IMR-90 (cell line): ENCODE results near the gene MYT1. TPM values are rescaled to one million over a fixed set of nuclear protein-coding genes. Genes with fewer than 3 reads are reported as not detected.

Experiments used
- ATAC-seq: fragments of 200-7000 bp; cut with Tn5 transposase; 2 replicates; pipeline ENCODE4 v1.9.1; 2020; ENCODE audit warnings: low read depth, mild to moderate bottlenecking, moderate library complexity
- BruUV-seq: library from RNA; stranded (reverse); fragments of 400-500 nt; replicated peaks from 2 replicates; lab custom pipeline; 2021; lab: Mats Ljungman, UMichigan
- CTCF ChIA-PET: fragments of 300-600 bp; formaldehyde crosslinking; extraction: SDS; loops from one replicate; lab custom pipeline; 2021; ENCODE audit warnings: antibody characterized with exemption; lab: Yijun Ruan, JAX
- POLR2A ChIA-PET: fragments of 300-600 bp; sonication (Branson Sonifier 250); formaldehyde crosslinking; loops from one replicate; lab custom pipeline; 2022; ENCODE audit warnings: antibody characterized with exemption; ENCODE audit not compliant: unreplicated experiment; lab: Charles Lee
- DNase-seq: peaks from one replicate; pipeline ENCODE4 v3.0.0; 2013
- H2AFZ ChIP-seq: replicated peaks from 2 replicates; pipeline ENCODE3; 2013; ENCODE audit warnings: low read length, mild to moderate bottlenecking; ENCODE audit not compliant: poor library complexity
- H2AK5ac ChIP-seq: 2 replicates; pipeline ENCODE4 v1.6.1; 2013; ENCODE audit warnings: low read depth, low read length, inconsistent platforms
- H2AK9ac ChIP-seq: replicated peaks from 2 replicates; pipeline ENCODE3; 2013; ENCODE audit warnings: mild to moderate bottlenecking, low read depth, low read length, moderate library complexity; ENCODE audit not compliant: poor library complexity
- H2BK120ac ChIP-seq: 2 replicates; pipeline ENCODE4 v1.6.1; 2013; ENCODE audit warnings: low read depth, low read length, inconsistent platforms
- H2BK15ac ChIP-seq: 3 replicates; pipeline ENCODE4 v1.6.1; 2013; ENCODE audit warnings: low read depth, low read length, inconsistent platforms
- H2BK20ac ChIP-seq: 2 replicates; pipeline ENCODE4 v1.6.1; 2013; ENCODE audit warnings: low read depth, mild to moderate bottlenecking, inconsistent platforms, low read length, moderate library complexity
- H2BK5ac ChIP-seq: 2 replicates; pipeline ENCODE4 v1.6.1; 2013; ENCODE audit warnings: mild to moderate bottlenecking, low read depth, low read length, inconsistent platforms; ENCODE audit not compliant: poor library complexity, severe bottlenecking
- H3K14ac ChIP-seq: replicated peaks from 2 replicates; pipeline ENCODE4 v1.6.1; 2013; ENCODE audit warnings: low read depth, low read length, inconsistent platforms
- H3K18ac ChIP-seq: 2 replicates; pipeline ENCODE4 v1.6.1; 2013; ENCODE audit warnings: low read depth, low read length, control low read depth
- H3K23ac ChIP-seq: 2 replicates; pipeline ENCODE4 v1.6.1; 2013; ENCODE audit warnings: low read depth, low read length, inconsistent platforms
- H3K27ac ChIP-seq: 2 replicates; pipeline ENCODE4 v1.5.1; 2013; ENCODE audit warnings: mild to moderate bottlenecking, control low read depth, low read length; ENCODE audit not compliant: insufficient read depth
- H3K27me3 ChIP-seq: 2 replicates; pipeline ENCODE4 v1.6.1; 2013; ENCODE audit warnings: low read length; ENCODE audit not compliant: control insufficient read depth, insufficient read depth
- H3K36me3 ChIP-seq: 2 replicates; pipeline ENCODE4 v1.6.1; 2013; ENCODE audit warnings: low read length, mixed read lengths; ENCODE audit not compliant: control insufficient read depth, insufficient read depth
- H3K4ac ChIP-seq: 2 replicates; pipeline ENCODE4 v1.6.1; 2013; ENCODE audit warnings: low read depth, low read length, inconsistent platforms
- H3K4me1 ChIP-seq: 2 replicates; pipeline ENCODE4 v1.6.1; 2013; ENCODE audit warnings: low read length, mixed read lengths; ENCODE audit not compliant: control insufficient read depth, insufficient read depth
- H3K4me2 ChIP-seq: 2 replicates; pipeline ENCODE4 v1.6.1; 2013; ENCODE audit warnings: low read depth, mild to moderate bottlenecking, control low read depth, low read length, moderate library complexity
- H3K4me3 ChIP-seq: 2 replicates; pipeline ENCODE4 v1.5.1; 2013; ENCODE audit warnings: low read depth, mild to moderate bottlenecking, control low read depth, low read length, moderate library complexity; ENCODE audit not compliant: insufficient read depth
- H3K56ac ChIP-seq: 2 replicates; pipeline ENCODE4 v1.6.1; 2013; ENCODE audit warnings: low read length, inconsistent platforms; ENCODE audit not compliant: insufficient read depth; ENCODE audit errors: extremely low read depth
- H3K79me1 ChIP-seq, 2 experiments: 2 replicates each; pipeline ENCODE4 v1.6.1; 2013; ENCODE audit warnings: low read length in 2 of 2, inconsistent platforms in 1 of 2, low read depth in 1 of 2
- H3K9ac ChIP-seq: 2 replicates; pipeline ENCODE4 v1.6.1; 2013; ENCODE audit warnings: low read depth, low read length, control low read depth
- H3K9me1 ChIP-seq: 2 replicates; pipeline ENCODE4 v1.6.1; 2013; ENCODE audit warnings: low read length, inconsistent platforms; ENCODE audit not compliant: insufficient read depth
- H3K9me3 ChIP-seq: 2 replicates; pipeline ENCODE4 v1.6.1; 2013; ENCODE audit warnings: low read length; ENCODE audit not compliant: control insufficient read depth, insufficient read depth
- H4K20me1 ChIP-seq: 2 replicates; pipeline ENCODE4 v1.6.1; 2013; ENCODE audit warnings: low read length, inconsistent platforms; ENCODE audit not compliant: insufficient read depth
- H4K5ac ChIP-seq: 2 replicates; pipeline ENCODE4 v1.6.1; 2013; ENCODE audit warnings: mild to moderate bottlenecking, low read depth, low read length, control low read depth
- H4K8ac ChIP-seq, 2 experiments: 2 replicates each; pipeline ENCODE4 v1.6.1; 2013; ENCODE audit warnings: low read depth in 2 of 2, low read length in 2 of 2, control low read depth in 1 of 2, inconsistent platforms in 1 of 2
- H4K91ac ChIP-seq: 2 replicates; pipeline ENCODE4 v1.6.1; 2013; ENCODE audit warnings: low read depth, low read length, inconsistent platforms; ENCODE audit not compliant: insufficient read depth
- BHLHE40 ChIP-seq: fragments of 150-350 bp; IDR thresholded peaks from 2 replicates; pipeline ENCODE4 v1.6.1; 2016; ENCODE audit warnings: mild to moderate bottlenecking, low read depth, low read length
- CEBPB ChIP-seq: IDR thresholded peaks from 2 replicates; pipeline ENCODE4 v1.6.1; 2012; ENCODE audit warnings: low read depth, low read length, improper control_type of control experiment
- CHD1 ChIP-seq: IDR thresholded peaks from 2 replicates; pipeline ENCODE4 v1.6.1; 2012; ENCODE audit warnings: low read depth, low read length, improper control_type of control experiment
- CTCF ChIP-seq: conservative IDR thresholded peaks from 2 replicates; pipeline ENCODE4 v1.5.1; 2012; ENCODE audit warnings: mild to moderate bottlenecking, low read depth, low read length, improper control_type of control experiment
- FOS ChIP-seq: fragments of 150-350 bp; IDR thresholded peaks from 2 replicates; pipeline ENCODE4 v1.6.1; 2016; ENCODE audit warnings: low read depth, low read length
- MAFK ChIP-seq: IDR thresholded peaks from 2 replicates; pipeline ENCODE4 v1.6.1; 2012; ENCODE audit warnings: low read depth, low read length, improper control_type of control experiment
- MAZ ChIP-seq: IDR thresholded peaks from 2 replicates; pipeline ENCODE4 v1.6.1; 2012; ENCODE audit warnings: low read depth, mild to moderate bottlenecking, low read length, improper control_type of control experiment, moderate library complexity, borderline replicate concordance
- MXI1 ChIP-seq: IDR thresholded peaks from 2 replicates; pipeline ENCODE4 v1.6.1; 2012; ENCODE audit warnings: low read depth, mild to moderate bottlenecking, low read length, moderate library complexity, borderline replicate concordance
- NFE2L2 ChIP-seq: fragments of 150-350 bp; IDR thresholded peaks from 2 replicates; pipeline ENCODE4 v1.6.1; 2016; ENCODE audit warnings: low read depth, mild to moderate bottlenecking, low read length
- POLR2A ChIP-seq: IDR thresholded peaks from 2 replicates; pipeline ENCODE4 v1.6.1; 2012; ENCODE audit warnings: mild to moderate bottlenecking, low read depth, low read length
- RAD21 ChIP-seq: IDR thresholded peaks from 2 replicates; pipeline ENCODE4 v1.6.1; 2012; ENCODE audit warnings: low read length, improper control_type of control experiment
- RCOR1 ChIP-seq: IDR thresholded peaks from 2 replicates; pipeline ENCODE4 v1.6.1; 2012; ENCODE audit warnings: mild to moderate bottlenecking, low read length, improper control_type of control experiment; ENCODE audit not compliant: insufficient replicate concordance
- RFX5 ChIP-seq: IDR thresholded peaks from 2 replicates; pipeline ENCODE4 v1.8.0; 2012; ENCODE audit warnings: low read depth, mild to moderate bottlenecking, low read length, moderate library complexity
- SMC3 ChIP-seq: fragments of 150-350 bp; IDR thresholded peaks from 2 replicates; pipeline ENCODE4 v1.6.1; 2016; ENCODE audit warnings: low read depth, mild to moderate bottlenecking, antibody characterized with exemption, low read length, moderate library complexity
- WGBS, 2 experiments: methylation state at CpG; one replicate each; pipeline versions ENCODE4 v1.1.5 to v1.1.7; 2013; ENCODE audit warnings: missing lambda C conversion rate in 2 of 2; ENCODE audit not compliant: insufficient read length in 1 of 2; ENCODE audit errors: extremely low coverage in 2 of 2; 5-methylcytosine and 5-hydroxymethylcytosine counted together
- dilution Hi-C: fragments of 300-500 bp; cut with HindIII; formaldehyde crosslinking; loops from one replicate; pipeline ENCODE4 v1.14.3; 2018; ENCODE audit warnings: low sequenced_read_pairs; ENCODE audit not compliant: unreplicated experiment
- in situ Hi-C: fragments of 300-500 bp; cut with MboI; formaldehyde crosslinking; loops from 3 replicates; pipeline ENCODE4 v1.14.3; 2019; ENCODE audit warnings: low sequenced_read_pairs, inconsistent platforms, mixed read lengths
- intact Hi-C: fragments of 100-400 bp; cut with micrococcal nuclease; formaldehyde crosslinking; loops from 2 replicates; pipeline ENCODE4 v1.10.0; 2022
- polyA plus RNA-seq, 3 experiments: library from polyadenylated mRNA; depleted of rRNA; stranded (reverse); fragments of >200 nt; gene quantifications; 2 replicates each; pipeline ENCODE4 v1.2.3, GENCODE V29; 2012; ENCODE audit warnings: low replicate concordance in 1 of 3
- total RNA-seq: library from RNA; depleted of rRNA; stranded (reverse); fragments of >200 nt; gene quantifications from 2 replicates; pipeline ENCODE4 v1.2.3, GENCODE V29; 2012
- TF ChIP-seq, protein P1 (sequence below): fragments of 150-350 bp; IDR thresholded peaks from 2 replicates; pipeline ENCODE4 v1.6.1; 2016; ENCODE audit warnings: low read depth, mild to moderate bottlenecking, low read length, moderate library complexity, borderline replicate concordance
- TF ChIP-seq, protein P2 (sequence below): fragments of 150-350 bp; IDR thresholded peaks from 2 replicates; pipeline ENCODE4 v1.6.1; 2017; ENCODE audit warnings: mild to moderate bottlenecking, antibody characterized with exemption, low read length, low read depth

Gene MYT1
- total and polyA plus RNA-seq, 2 of the 4 experiments (the other 2 are of a cell fraction) = not detected

GRCh38 chr20:64185276-64185900 is 21.1 kb downstream of the MYT1 start:
- ATAC-seq (no peak), DNase-seq (no peak)
- Histone ChIP-seq H3K23ac (no peak overlapping the region), H3K79me1 (no peaks in the 10 kb centered on the region), H4K5ac (no peak overlapping the region), H3K18ac (no peak overlapping the region), H3K4me3 (no peak overlapping the region), H3K14ac (no peak overlapping the region), H2AFZ (no peak overlapping the region), H3K27me3 (peaks cover 14% of the 10 kb centered on the region), H3K4ac (no peak overlapping the region), H3K9me3 (peaks cover 2% of the 10 kb centered on the region; the same call in 1 of the 2 replicates), H3K9me1 (no peaks in the 10 kb centered on the region), H3K27ac (no peak overlapping the region), H3K4me1 (no peaks in the 10 kb centered on the region), H3K36me3 (no peaks in the 10 kb centered on the region), H4K20me1 (no peaks in the 10 kb centered on the region), H2BK5ac (no peak overlapping the region), H2AK5ac (no peak overlapping the region), H2AK9ac (no peak overlapping the region), H2BK20ac (no peak overlapping the region), H4K8ac (no peak overlapping the region), H3K4me2 (no peak overlapping the region), H2BK120ac (no peak overlapping the region), H4K91ac (no peak overlapping the region), H2BK15ac (no peak overlapping the region), H3K9ac (no peak overlapping the region), H3K56ac (no peak overlapping the region)
- intact Hi-C loops (no loop called here), dilution Hi-C loops (no loop called here), in situ Hi-C loops (no loop called here)
- no TSS peak for BruUV-seq
- 73% methylated on average over 5 of the region's 9 CpGs; no CpG with 5 or more reads in 1 of the 2 experiments for WGBS, 2 experiments
- TF ChIP-seq MAFK = no peak
- TF ChIP-seq CTCF = no peak
- no peak for TF ChIP-seq RFX5
- TF ChIP-seq MXI1 = no peak
- no peak for TF ChIP-seq NFE2L2
- TF ChIP-seq RAD21 = no peak
- TF ChIP-seq CHD1 = no peak
- TF ChIP-seq SMC3 = no peak
- no peak for TF ChIP-seq CEBPB
- TF ChIP-seq POLR2A = no peak
- TF ChIP-seq MAZ = no peak
- TF ChIP-seq FOS = no peak
- TF ChIP-seq RCOR1 = no peak
- TF ChIP-seq, protein P1, sequence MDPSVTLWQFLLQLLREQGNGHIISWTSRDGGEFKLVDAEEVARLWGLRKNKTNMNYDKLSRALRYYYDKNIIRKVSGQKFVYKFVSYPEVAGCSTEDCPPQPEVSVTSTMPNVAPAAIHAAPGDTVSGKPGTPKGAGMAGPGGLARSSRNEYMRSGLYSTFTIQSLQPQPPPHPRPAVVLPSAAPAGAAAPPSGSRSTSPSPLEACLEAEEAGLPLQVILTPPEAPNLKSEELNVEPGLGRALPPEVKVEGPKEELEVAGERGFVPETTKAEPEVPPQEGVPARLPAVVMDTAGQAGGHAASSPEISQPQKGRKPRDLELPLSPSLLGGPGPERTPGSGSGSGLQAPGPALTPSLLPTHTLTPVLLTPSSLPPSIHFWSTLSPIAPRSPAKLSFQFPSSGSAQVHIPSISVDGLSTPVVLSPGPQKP = no peak
- TF ChIP-seq BHLHE40 = no peak
- TF ChIP-seq, protein P2, sequence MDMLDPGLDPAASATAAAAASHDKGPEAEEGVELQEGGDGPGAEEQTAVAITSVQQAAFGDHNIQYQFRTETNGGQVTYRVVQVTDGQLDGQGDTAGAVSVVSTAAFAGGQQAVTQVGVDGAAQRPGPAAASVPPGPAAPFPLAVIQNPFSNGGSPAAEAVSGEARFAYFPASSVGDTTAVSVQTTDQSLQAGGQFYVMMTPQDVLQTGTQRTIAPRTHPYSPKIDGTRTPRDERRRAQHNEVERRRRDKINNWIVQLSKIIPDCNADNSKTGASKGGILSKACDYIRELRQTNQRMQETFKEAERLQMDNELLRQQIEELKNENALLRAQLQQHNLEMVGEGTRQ = no peak
- POLR2A ChIA-PET = no interaction called here
- CTCF ChIA-PET = no interaction called here
